Measurements from ENCODE around the gene RPL14. TPM values are rescaled to one million over a fixed set of nuclear protein-coding genes. Genes with fewer than 3 reads are reported as not detected.

The RPL14 gene
- total RNA-seq, 6 donors from 2014 or later = 173 to 1,676 (median 348) TPM

GRCh38 chr3:40450438-40450837 is 6.7 kb upstream of the RPL14 start:
- H3K27ac ChIP-seq = no peak overlapping the region
- peaks cover 5 to 16% (median 14%) of the 10 kb centered on the region in 4 donors for H3K4me1 ChIP-seq
- no peak overlapping the region for H3K4me3 ChIP-seq
- H3K27me3 ChIP-seq = no peaks in the 10 kb centered on the region
- ATAC-seq (ENCODE audit: low FRiP score in 2 of 2) (no peak), DNase-seq (no peak)
- WGBS, 2 donors = 76 to 88% methylated on average over 2 of the region's 2 CpGs
- no peaks in the 10 kb centered on the region for H3K9me3 ChIP-seq
- peaks cover 0 to 16% (median 1%) of the 10 kb centered on the region in 4 donors for H3K36me3 ChIP-seq
- TF ChIP-seq CTCF (IDR thresholded peaks at IDR 0.05) (no peak), POLR2AphosphoS5 (IDR thresholded peaks at IDR 0.05) (no peak), POLR2A (IDR thresholded peaks at IDR 0.05) (no peak), EP300 (IDR thresholded peaks at IDR 0.05) (no peak)

- H3K36me3 ChIP-seq = peaks cover 0 to 5% (median 0%) of the 10 kb centered on the region in 4 donors
- TF ChIP-seq POLR2A (IDR thresholded peaks at IDR 0.05) (no peak), EP300 (IDR thresholded peaks at IDR 0.05) (no peak), POLR2AphosphoS5 (IDR thresholded peaks at IDR 0.05) (no peak), CTCF (IDR thresholded peaks at IDR 0.05) (no peak)
- DNase-seq (no peak), ATAC-seq (ENCODE audit: low FRiP score in 2 of 2) (no peak)
- peaks cover 9 to 22% (median 20%) of the 10 kb centered on the region in 4 donors for H3K4me1 ChIP-seq
- H3K27me3 ChIP-seq = no peaks in the 10 kb centered on the region
- no peaks in the 10 kb centered on the region for H3K9me3 ChIP-seq
- H3K27ac ChIP-seq = no peak overlapping the region
- no peak overlapping the region for H3K4me3 ChIP-seq
Measured at GRCh38 chr3:40451551-40451950, 5.6 kb upstream of the RPL14 start.

- peak overlapping the region in 2 of 4 donors; percentile 94 for H3K27ac ChIP-seq
- H3K27me3 ChIP-seq = no peaks in the 10 kb centered on the region
- WGBS, 2 donors = 88 to 92% methylated on average over 1 of the region's 1 CpG
- no peaks in the 10 kb centered on the region for H3K9me3 ChIP-seq
- H3K4me3 ChIP-seq = peak overlapping the region in 3 of 4 donors; percentile 57 to 70 (median 64)
- DNase-seq = no peak
- H3K36me3 ChIP-seq = peaks cover 0 to 4% (median 0%) of the 10 kb centered on the region in 4 donors
- no peak for TF ChIP-seq POLR2A (IDR thresholded peaks at IDR 0.05)
- no peak for TF ChIP-seq EP300 (IDR thresholded peaks at IDR 0.05)
- TF ChIP-seq CTCF (IDR thresholded peaks at IDR 0.05) = no peak
- TF ChIP-seq POLR2AphosphoS5 (IDR thresholded peaks at IDR 0.05) = no peak
- no peak for ATAC-seq (ENCODE audit: low FRiP score in 2 of 2)
- peaks cover 10 to 23% (median 20%) of the 10 kb centered on the region in 4 donors for H3K4me1 ChIP-seq
Measured at GRCh38 chr3:40452057-40452456, 5.1 kb upstream of the RPL14 start.

- no peaks in the 10 kb centered on the region for H3K9me3 ChIP-seq
- peak overlapping the region; percentile 84 to 94 (median 93) for H3K27ac ChIP-seq
- no peaks in the 10 kb centered on the region for H3K27me3 ChIP-seq
- ATAC-seq (ENCODE audit: low FRiP score in 2 of 2) = no peak
- no peak for TF ChIP-seq EP300 (IDR thresholded peaks at IDR 0.05)
- TF ChIP-seq CTCF (IDR thresholded peaks at IDR 0.05) = no peak
- no peak for TF ChIP-seq POLR2AphosphoS5 (IDR thresholded peaks at IDR 0.05)
- TF ChIP-seq POLR2A (IDR thresholded peaks at IDR 0.05) = no peak
- 0% methylated on average over 2 to 7 of the region's 7 CpGs for WGBS, 2 donors
- DNase-seq = no peak
- peaks cover 0 to 4% (median 0%) of the 10 kb centered on the region in 4 donors for H3K36me3 ChIP-seq
- H3K4me3 ChIP-seq = peak overlapping the region; percentile 57 to 70 (median 62)
- peaks cover 10 to 24% (median 20%) of the 10 kb centered on the region in 4 donors for H3K4me1 ChIP-seq
Measured at GRCh38 chr3:40452562-40452875, 4.6 kb upstream of the RPL14 start.
